HG03521 (cell line): Measurements from ENCODE around the gene KRT6A.

Source experiments
- ATAC-seq: cut with Tn5 transposase; IDR thresholded peaks from one replicate; pipeline ENCODE4 v1.9.1; 2021; ENCODE audit warnings: mild to moderate bottlenecking, moderate library complexity; ENCODE audit not compliant: unreplicated experiment

The KRT6A gene

GRCh38 chr12:52524898-52525591 is 32.0 kb upstream of the KRT6A start:
- ATAC-seq: no peak

GRCh38 chr12:52524241-52524897 is 31.3 kb upstream of the KRT6A start:
- no peak for ATAC-seq

GRCh38 chr12:52523824-52524223 is 30.8 kb upstream of the KRT6A start:
- ATAC-seq: no peak

- ATAC-seq: no peak
Measured at GRCh38 chr12:52522346-52523011, 29.4 kb upstream of the KRT6A start.

GRCh38 chr12:52521568-52522266 is 28.7 kb upstream of the KRT6A start:
- ATAC-seq: no peak

GRCh38 chr12:52521175-52521567 is 28.1 kb upstream of the KRT6A start:
- ATAC-seq: no peak

- ATAC-seq: no peak
Measured at GRCh38 chr12:52519826-52520662, 27.0 kb upstream of the KRT6A start, which contains the start of gene KRT5. TSS of gene KRT5 (minus strand) at chr12:52520394. CDS start at chr12:52520296, 98 bp downstream.

- no peak for ATAC-seq
Measured at GRCh38 chr12:52519387-52519703, 26.3 kb upstream of the KRT6A start.

GRCh38 chr12:52518574-52519386 is 25.7 kb upstream of the KRT6A start:
- no peak for ATAC-seq

GRCh38 chr12:52517888-52518287 is 24.8 kb upstream of the KRT6A start:
- no peak for ATAC-seq

- ATAC-seq: no peak
Measured at GRCh38 chr12:52517005-52517835, 24.2 kb upstream of the KRT6A start.

- ATAC-seq: no peak
Measured at GRCh38 chr12:52515927-52516831, 23.1 kb upstream of the KRT6A start.

GRCh38 chr12:52515319-52515646 is 22.2 kb upstream of the KRT6A start:
- no peak for ATAC-seq

GRCh38 chr12:52514471-52515318 is 21.6 kb upstream of the KRT6A start:
- no peak for ATAC-seq

- no peak for ATAC-seq
Measured at GRCh38 chr12:52513736-52514135, 20.7 kb upstream of the KRT6A start.

- no peak for ATAC-seq
Measured at GRCh38 chr12:52508211-52508610, 15.2 kb upstream of the KRT6A start.
